Spleen (tissue), 3 donors: ENCODE measurements around the gene RRP1B.
"Not testable (repeated sequence)": the region's sequence is repeated elsewhere in the genome, so short reads cannot be mapped to it uniquely, and the experiment has no call there.

Experiments
- POLR2A ChIP-seq, 3 donors: fragments of 450-650 bp; IDR thresholded peaks; one replicate each; pipeline ENCODE4 v1.5.1; 2017; ENCODE audit warnings: antibody characterized with exemption in 3 of 3, mild to moderate bottlenecking in 1 of 3
- POLR2AphosphoS5 ChIP-seq, 3 donors: sonication (generic); formaldehyde crosslinking; IDR thresholded peaks; one replicate each; pipeline ENCODE4 v1.5.1; 2017; ENCODE audit warnings: antibody characterized with exemption in 3 of 3

- not testable (repeated sequence) for TF ChIP-seq POLR2AphosphoS5, POLR2A (IDR thresholded peaks at IDR 0.05)
Measured at GRCh38 chr21:43699492-43699777, 40.1 kb downstream of the RRP1B start.
